AG09309 (cell line): ENCODE data around the gene SMG6.
A peak's percentile ranks its signal among the peaks of the same experiment; 100 is the strongest.

Source experiments
- DNase-seq: peaks from one replicate; pipeline ENCODE4 v3.0.0-alpha.2; 2010; ENCODE audit warnings: low read depth
- H3K4me3 ChIP-seq: 2 replicates; pipeline ENCODE4 v1.5.1; 2011; ENCODE audit warnings: mild to moderate bottlenecking, low read depth, low read length, moderate library complexity; ENCODE audit not compliant: control insufficient read depth
- TF ChIP-seq, protein P1 (sequence below): IDR thresholded peaks from 2 replicates; pipeline ENCODE4 v1.5.1; 2011; ENCODE audit warnings: mild to moderate bottlenecking, low read depth, low read length, inconsistent platforms; ENCODE audit not compliant: insufficient read depth, control insufficient read depth; ENCODE audit errors: missing control alignments

The SMG6 gene

DNA sequence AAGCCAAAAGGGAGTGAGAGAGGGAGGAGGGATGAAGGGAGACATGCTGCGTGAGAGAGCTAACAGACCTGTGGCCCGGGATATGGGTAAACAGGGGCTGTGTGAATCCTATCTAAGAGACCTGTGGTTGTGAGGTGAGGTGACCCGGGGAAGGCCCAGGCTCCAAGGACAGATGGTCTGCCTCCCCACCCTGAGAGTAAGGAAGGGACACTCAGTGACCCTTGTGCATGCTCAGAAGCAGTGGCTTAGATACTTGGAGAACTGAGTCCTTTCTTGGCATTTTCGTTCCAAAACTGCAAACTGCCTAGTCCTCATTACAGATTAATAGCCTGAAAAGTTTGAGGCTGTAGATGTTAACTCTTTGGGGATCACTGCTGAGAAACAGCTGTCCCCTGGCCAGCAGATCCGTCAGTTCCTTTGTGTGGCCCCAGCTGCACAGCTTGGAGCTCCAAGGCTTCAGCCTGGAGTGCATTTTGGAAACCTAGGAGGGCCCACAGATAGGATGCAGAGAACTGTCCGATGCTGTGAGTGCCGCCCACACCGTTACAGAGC, 121.6 kb downstream of the SMG6 start:
- DNase-seq, result no peak
- TF ChIP-seq, protein P1, sequence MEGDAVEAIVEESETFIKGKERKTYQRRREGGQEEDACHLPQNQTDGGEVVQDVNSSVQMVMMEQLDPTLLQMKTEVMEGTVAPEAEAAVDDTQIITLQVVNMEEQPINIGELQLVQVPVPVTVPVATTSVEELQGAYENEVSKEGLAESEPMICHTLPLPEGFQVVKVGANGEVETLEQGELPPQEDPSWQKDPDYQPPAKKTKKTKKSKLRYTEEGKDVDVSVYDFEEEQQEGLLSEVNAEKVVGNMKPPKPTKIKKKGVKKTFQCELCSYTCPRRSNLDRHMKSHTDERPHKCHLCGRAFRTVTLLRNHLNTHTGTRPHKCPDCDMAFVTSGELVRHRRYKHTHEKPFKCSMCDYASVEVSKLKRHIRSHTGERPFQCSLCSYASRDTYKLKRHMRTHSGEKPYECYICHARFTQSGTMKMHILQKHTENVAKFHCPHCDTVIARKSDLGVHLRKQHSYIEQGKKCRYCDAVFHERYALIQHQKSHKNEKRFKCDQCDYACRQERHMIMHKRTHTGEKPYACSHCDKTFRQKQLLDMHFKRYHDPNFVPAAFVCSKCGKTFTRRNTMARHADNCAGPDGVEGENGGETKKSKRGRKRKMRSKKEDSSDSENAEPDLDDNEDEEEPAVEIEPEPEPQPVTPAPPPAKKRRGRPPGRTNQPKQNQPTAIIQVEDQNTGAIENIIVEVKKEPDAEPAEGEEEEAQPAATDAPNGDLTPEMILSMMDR, result no peak
- no peak overlapping the region; the same call in 1 of the 2 replicates for H3K4me3 ChIP-seq

DNA sequence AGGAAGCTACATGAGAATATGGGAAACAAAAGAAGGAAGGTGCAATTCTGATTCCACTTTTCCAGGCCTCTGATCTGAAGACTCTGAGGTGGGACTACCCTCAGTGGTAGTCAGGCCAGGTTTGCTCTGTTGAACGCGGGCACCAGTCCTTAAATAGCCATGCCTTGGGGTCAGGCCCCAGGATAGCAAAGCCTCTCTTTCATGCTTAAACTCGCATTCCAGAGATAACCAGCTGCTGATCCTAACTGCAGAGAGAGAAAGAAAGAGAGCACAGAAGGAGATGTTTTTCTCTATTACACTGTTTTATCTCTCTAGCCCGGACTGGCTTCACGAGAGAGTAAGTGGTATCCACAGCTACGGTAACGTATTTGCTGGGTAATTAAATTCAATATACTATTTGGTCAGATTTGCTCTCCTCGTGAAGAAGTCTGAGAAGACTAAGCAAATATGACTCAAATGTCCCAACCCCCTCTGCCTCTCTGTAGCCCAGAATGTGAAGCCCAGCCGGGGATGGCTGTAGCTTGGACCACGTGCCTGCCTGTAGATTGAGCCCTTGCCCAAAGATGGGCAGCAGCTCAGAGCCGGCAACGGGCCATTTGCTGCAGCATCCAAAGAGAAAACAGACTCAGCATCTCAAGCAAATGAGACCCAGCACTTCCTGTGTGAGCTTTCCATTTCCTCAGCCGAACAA, 122.2 kb downstream of the SMG6 start:
- TF ChIP-seq, protein P1, result no peak
- H3K4me3 ChIP-seq, result no peak overlapping the region; the same call in 1 of the 2 replicates
- DNase-seq, result peak; percentile 82

DNA sequence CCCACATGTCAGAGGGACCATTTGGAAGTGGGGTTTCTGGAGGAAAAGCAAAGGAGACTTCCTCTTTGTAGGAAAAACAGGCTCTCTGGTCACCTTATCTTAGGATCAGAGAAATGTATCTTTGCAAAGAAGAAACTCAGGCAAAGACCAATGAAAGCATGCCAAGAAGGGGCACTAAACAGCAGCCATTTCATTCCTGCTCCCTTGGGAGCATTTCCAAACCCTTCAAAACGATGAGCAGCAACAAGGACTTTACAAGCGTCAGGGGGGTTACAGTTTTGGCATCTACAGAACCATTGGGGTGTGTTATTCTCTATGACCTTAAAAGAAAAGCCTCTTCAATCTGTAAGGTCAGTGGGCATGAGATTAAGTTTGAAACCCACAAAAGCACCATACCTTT, 122.8 kb downstream of the SMG6 start:
- TF ChIP-seq, protein P1, result no peak
- DNase-seq, result no peak
- no peak overlapping the region for H3K4me3 ChIP-seq

DNA sequence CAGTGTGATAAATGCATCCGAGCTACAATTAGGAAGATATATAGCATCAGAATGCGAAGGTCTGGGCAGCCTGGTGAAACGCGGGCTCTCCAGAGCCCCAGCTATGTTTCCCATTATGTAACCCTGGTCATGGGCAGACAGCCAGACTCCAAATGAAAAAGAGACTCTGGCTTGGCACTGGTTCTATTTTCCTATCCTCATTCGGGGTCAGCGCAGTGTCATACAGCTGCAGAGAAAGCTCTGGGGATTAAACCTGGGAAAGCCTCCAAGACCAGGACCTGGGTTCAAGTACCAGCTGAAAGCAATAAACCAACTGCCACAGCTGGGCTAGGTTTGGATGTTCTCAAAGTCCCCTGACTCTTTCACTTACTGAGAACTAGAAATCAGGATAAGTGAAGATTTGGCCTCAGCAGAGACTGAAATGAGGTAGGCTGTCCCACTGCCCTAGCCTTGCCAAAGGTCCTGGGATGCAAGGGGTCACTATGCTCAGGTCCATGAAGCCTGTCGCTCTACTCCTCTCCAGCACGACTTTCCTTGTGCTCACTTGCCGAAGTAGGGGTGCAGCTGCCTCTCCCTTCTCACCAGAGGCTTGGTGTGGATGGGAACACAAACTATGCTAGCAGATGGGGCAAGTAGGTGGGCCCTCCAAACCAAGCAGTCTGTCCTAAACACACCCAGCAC, 123.8 kb downstream of the SMG6 start:
- TF ChIP-seq, protein P1, result no peak
- peak; percentile 91 for DNase-seq
- H3K4me3 ChIP-seq, result no peak overlapping the region

DNA sequence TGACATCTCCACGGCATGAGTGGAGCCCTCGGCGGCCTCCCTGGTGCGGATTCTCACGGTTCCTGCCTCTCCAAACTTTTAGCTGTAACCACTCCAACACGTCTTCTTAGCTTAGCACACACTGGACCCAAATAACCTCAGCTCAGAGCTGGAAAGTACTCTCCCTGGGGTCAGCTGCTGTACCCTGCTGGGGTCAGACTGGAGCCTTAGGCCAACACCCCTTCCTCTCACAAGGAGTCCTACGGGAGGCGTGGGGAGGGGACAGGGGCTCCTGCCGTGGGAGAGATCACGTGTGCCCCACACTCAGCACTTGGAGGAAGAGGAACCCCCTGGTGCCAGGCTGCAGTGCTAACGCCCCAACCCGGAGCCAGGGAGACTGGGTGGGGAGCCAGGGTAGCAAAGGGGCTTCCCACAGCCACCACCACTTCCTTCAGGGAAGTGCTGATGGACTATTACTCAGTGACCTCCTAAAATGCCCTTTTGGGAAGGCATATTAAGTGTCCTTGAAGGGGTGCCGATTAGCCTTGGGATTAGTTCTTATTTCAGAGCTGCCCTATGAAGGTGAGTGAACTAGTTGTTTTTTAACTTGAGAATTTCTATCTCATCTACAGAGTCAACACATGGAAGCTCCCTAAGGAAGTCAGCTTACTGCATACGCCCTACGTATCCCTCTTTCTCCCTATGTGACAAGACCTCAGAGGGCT, 124.6 kb downstream of the SMG6 start:
- no peak overlapping the region for H3K4me3 ChIP-seq
- DNase-seq, result no peak
- TF ChIP-seq, protein P1, result no peak

DNA sequence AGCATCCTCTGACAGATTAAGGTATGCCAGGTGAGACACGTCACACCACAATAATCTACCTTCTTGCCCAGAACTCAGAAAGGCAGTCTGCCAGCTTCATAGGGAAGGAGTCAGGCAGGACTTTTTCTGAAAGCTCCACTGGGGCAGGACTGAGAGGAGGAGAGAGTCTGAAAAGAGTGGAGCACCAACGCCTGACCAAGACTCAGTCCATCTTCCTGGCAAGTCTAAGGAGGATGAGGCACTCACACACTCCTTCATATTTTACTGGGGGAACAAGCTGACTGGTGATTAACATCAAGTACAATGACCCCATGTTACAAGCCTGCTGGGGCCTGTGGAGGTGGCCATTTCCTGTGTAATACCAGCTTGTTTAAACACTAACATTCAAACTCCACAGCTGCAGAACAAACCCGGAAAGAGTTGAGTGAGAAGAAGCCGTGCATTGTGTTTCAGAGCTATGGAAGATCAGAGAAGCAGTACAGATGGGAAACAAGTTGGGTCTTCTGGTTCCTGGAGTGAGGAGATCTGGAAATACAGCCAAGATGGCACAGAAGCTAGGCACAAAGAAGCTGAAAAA, 126.3 kb downstream of the SMG6 start:
- no peak for DNase-seq
- no peak overlapping the region for H3K4me3 ChIP-seq
- TF ChIP-seq, protein P1, result no peak
